Brain microvascular endothelial cell (primary cell): Measurements from ENCODE around the gene CLMN.

Experiments used
- DNase-seq: peaks from one replicate; pipeline ENCODE4 v3.0.0-alpha.2; 2020
- H3K27ac ChIP-seq: fragments of 250-450 bp; sonication (Bioruptor Pico); 2 replicates; pipeline ENCODE4 v1.5.1; 2020; ENCODE audit warnings: mild to moderate bottlenecking, moderate library complexity
- H3K27me3 ChIP-seq: fragments of 250-450 bp; sonication (Bioruptor Pico); replicated peaks from 2 replicates; pipeline ENCODE4 v1.5.1; 2020; ENCODE audit warnings: mild to moderate bottlenecking
- H3K36me3 ChIP-seq: fragments of 250-450 bp; sonication (Bioruptor Pico); replicated peaks from 2 replicates; pipeline ENCODE4 v1.5.1; 2020; ENCODE audit warnings: mild to moderate bottlenecking
- H3K4me3 ChIP-seq: 2 replicates; pipeline ENCODE4 v1.5.1; 2011; ENCODE audit warnings: low read depth, mild to moderate bottlenecking, control low read depth, low read length, moderate library complexity
- CTCF ChIP-seq: IDR thresholded peaks from 2 replicates; pipeline ENCODE4 v1.5.1; 2011; ENCODE audit warnings: low read depth, mild to moderate bottlenecking, moderate library complexity, low read length, control low read depth, inconsistent platforms; ENCODE audit errors: missing control alignments
- in situ Hi-C: cut with HindIII; loops from 2 replicates; pipeline ENCODE4 v1.10.0; 2017; ENCODE audit warnings: low sequenced_read_pairs, low pct_ligation_motif_present

Gene CLMN

GRCh38 chr14:95218472-95219193, 101.1 kb downstream of the CLMN start:
- no peak for DNase-seq
- Histone ChIP-seq H3K27me3 (no peaks in the 10 kb centered on the region), H3K36me3 (no peaks in the 10 kb centered on the region), H3K27ac (no peak overlapping the region), H3K4me3 (no peak overlapping the region)
- no peak for TF ChIP-seq CTCF
- in situ Hi-C loops = no loop called here

- H3K27me3 ChIP-seq = no peaks in the 10 kb centered on the region
- no peak for DNase-seq
- no peak for TF ChIP-seq CTCF
- no peak overlapping the region for H3K4me3 ChIP-seq
- in situ Hi-C loops = no loop called here
- no peak overlapping the region for H3K27ac ChIP-seq
- H3K36me3 ChIP-seq = no peaks in the 10 kb centered on the region
Observed at GRCh38 chr14:95218006-95218405, 101.7 kb downstream of the CLMN start.

- Histone ChIP-seq H3K27ac (no peak overlapping the region), H3K4me3 (no peak overlapping the region), H3K27me3 (no peaks in the 10 kb centered on the region), H3K36me3 (no peaks in the 10 kb centered on the region)
- in situ Hi-C loops = no loop called here
- no peak for DNase-seq
- TF ChIP-seq CTCF = no peak
Observed at GRCh38 chr14:95217391-95217900, 102.3 kb downstream of the CLMN start.

- no peaks in the 10 kb centered on the region for H3K27me3 ChIP-seq
- DNase-seq = no peak
- no peak overlapping the region for H3K4me3 ChIP-seq
- H3K36me3 ChIP-seq = no peaks in the 10 kb centered on the region
- H3K27ac ChIP-seq = no peak overlapping the region
- in situ Hi-C loops = no loop called here
- TF ChIP-seq CTCF = no peak
Observed at GRCh38 chr14:95216008-95216407, 103.7 kb downstream of the CLMN start.

- in situ Hi-C loops = no loop called here
- no peaks in the 10 kb centered on the region for H3K36me3 ChIP-seq
- H3K27me3 ChIP-seq = no peaks in the 10 kb centered on the region
- TF ChIP-seq CTCF = no peak
- H3K4me3 ChIP-seq = no peak overlapping the region
- no peak overlapping the region for H3K27ac ChIP-seq
- no peak for DNase-seq
Observed at GRCh38 chr14:95215094-95215725, 104.5 kb downstream of the CLMN start.
